Neural cell (in vitro differentiated cells): Measurements from ENCODE around the gene ROBO1.

Experiments used
- CTCF ChIP-seq: fragments of 450-650 bp; IDR thresholded peaks from 2 replicates; pipeline ENCODE4 v1.5.1; 2014; ENCODE audit warnings: antibody characterized with exemption, mild to moderate bottlenecking, moderate library complexity; ENCODE audit not compliant: poor library complexity, severe bottlenecking
- EP300 ChIP-seq: fragments of 450-650 bp; conservative IDR thresholded peaks from 2 replicates; pipeline ENCODE4 v1.6.1; 2014; ENCODE audit warnings: antibody characterized with exemption, mild to moderate bottlenecking, moderate library complexity; ENCODE audit not compliant: poor library complexity, severe bottlenecking
- EZH2 ChIP-seq: fragments of 200-600, 300-800 bp; shearing (Covaris generic), sonication (generic); IDR thresholded peaks from 2 replicates; pipeline ENCODE4 v1.6.1; 2014; ENCODE audit warnings: antibody characterized with exemption, low read length, borderline replicate concordance, mild to moderate bottlenecking; ENCODE audit not compliant: insufficient read depth, poor library complexity, severe bottlenecking
- MXI1 ChIP-seq: fragments of 450-650 bp; conservative IDR thresholded peaks from 2 replicates; pipeline ENCODE4 v1.6.1; 2014; ENCODE audit warnings: antibody characterized with exemption, mild to moderate bottlenecking; ENCODE audit not compliant: poor library complexity, severe bottlenecking
- POLR2AphosphoS5 ChIP-seq: IDR thresholded peaks from 2 replicates; pipeline ENCODE4 v1.6.1; 2012
- RAD21 ChIP-seq: fragments of 450-650 bp; conservative IDR thresholded peaks from 2 replicates; pipeline ENCODE4 v1.6.1; 2014; ENCODE audit warnings: antibody characterized with exemption, mild to moderate bottlenecking, moderate library complexity
- REST ChIP-seq: IDR thresholded peaks from 2 replicates; pipeline ENCODE4 v1.6.1; 2012; ENCODE audit warnings: borderline replicate concordance
- SMC3 ChIP-seq: fragments of 450-650 bp; conservative IDR thresholded peaks from 2 replicates; pipeline ENCODE4 v1.6.1; 2014; ENCODE audit warnings: antibody characterized with exemption, mild to moderate bottlenecking, moderate library complexity; ENCODE audit not compliant: poor library complexity
- TAF1 ChIP-seq: IDR thresholded peaks from 2 replicates; pipeline ENCODE4 v1.6.1; 2012; ENCODE audit warnings: low read depth

DNA sequence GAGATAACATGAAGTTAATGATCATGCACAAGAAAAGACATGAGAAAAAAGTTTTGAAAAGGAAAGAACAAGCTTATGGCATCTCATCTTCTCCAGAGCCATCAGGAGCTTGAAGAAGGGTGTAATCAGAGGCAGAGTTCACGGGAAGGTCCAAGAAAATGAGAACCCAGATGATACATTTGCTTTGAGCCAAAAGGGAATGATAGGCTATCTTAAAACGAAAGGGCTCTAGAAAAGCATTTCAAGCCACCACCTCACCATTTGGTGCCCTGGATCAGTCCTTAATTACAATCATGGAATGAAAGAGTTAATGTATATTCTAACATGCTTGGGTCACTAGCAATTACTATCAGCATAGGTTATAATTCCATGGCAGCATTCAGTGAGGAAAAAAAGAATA, 781.8 kb downstream of the ROBO1 start:
- no peak for TF ChIP-seq EZH2
- TF ChIP-seq CTCF: no peak
- no peak for TF ChIP-seq REST
- TF ChIP-seq POLR2AphosphoS5: no peak
- TF ChIP-seq EP300: no peak
- TF ChIP-seq RAD21: no peak
- TF ChIP-seq TAF1: no peak
- TF ChIP-seq SMC3: no peak
- no peak for TF ChIP-seq MXI1
